Measurements from ENCODE around the gene TRPV3.

DNA sequence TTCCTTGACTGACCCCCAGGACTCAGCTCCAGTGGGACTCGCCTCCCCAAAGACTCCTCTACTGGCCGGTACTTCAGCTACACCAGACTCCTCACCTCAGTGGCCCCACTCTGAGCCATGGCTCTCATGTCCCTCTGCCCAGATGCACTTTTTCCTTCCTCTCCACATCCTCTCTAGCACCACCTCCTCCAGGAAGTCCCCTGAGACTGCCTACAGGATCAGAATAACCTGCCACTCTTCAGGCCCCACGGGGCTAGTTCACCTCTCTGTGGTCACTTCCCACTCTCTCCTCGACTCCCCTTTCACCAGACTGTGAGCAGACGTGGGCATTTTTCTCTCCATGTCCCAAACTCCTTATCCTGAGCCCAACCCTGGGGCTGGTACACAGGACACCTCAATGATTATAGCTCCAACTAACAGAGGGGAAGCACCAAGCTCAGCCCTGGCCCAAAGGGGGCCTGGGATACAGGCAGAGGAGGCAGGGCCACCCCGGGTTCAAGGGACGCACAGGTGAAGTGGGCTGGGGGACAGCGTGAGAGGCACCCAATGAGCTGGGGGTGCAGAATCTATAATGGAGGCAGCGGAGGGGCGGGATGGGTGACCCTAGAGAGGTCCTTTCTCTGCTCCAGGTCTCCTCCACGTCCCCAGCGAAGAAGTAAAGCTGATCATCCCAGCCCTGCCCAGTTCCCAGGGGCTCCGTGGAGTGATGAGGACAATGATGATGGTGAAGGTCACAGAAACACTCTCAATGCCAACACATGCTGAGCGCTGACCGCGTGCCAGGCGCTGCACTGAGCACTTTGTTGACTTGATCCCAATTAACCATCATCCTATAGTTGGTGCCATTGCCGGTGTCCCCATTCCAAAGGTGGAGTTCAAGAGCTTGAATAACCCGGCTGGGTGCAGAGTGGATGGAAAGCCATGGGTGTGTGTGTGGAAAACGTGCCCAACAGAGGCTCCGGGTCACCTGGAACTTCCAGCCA, 3.9 kb downstream of the TRPV3 start:
- TF ChIP-seq, protein P1, sequence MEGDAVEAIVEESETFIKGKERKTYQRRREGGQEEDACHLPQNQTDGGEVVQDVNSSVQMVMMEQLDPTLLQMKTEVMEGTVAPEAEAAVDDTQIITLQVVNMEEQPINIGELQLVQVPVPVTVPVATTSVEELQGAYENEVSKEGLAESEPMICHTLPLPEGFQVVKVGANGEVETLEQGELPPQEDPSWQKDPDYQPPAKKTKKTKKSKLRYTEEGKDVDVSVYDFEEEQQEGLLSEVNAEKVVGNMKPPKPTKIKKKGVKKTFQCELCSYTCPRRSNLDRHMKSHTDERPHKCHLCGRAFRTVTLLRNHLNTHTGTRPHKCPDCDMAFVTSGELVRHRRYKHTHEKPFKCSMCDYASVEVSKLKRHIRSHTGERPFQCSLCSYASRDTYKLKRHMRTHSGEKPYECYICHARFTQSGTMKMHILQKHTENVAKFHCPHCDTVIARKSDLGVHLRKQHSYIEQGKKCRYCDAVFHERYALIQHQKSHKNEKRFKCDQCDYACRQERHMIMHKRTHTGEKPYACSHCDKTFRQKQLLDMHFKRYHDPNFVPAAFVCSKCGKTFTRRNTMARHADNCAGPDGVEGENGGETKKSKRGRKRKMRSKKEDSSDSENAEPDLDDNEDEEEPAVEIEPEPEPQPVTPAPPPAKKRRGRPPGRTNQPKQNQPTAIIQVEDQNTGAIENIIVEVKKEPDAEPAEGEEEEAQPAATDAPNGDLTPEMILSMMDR (conservative IDR thresholded peaks at IDR 0.05 in 1 of 2, IDR thresholded peaks at IDR 0.05 in 1 of 2; ENCODE audit: low read depth in 1 of 2, low read length in 2 of 2): no peak
- no peak for TF ChIP-seq EZH2 (IDR thresholded peaks at IDR 0.05; ENCODE audit: low read length, missing control alignments)
